ENCODE results near the gene POU3F2.
A peak's percentile ranks its signal among the peaks of the same experiment; 100 is the strongest.

POU3F2 gene

DNA sequence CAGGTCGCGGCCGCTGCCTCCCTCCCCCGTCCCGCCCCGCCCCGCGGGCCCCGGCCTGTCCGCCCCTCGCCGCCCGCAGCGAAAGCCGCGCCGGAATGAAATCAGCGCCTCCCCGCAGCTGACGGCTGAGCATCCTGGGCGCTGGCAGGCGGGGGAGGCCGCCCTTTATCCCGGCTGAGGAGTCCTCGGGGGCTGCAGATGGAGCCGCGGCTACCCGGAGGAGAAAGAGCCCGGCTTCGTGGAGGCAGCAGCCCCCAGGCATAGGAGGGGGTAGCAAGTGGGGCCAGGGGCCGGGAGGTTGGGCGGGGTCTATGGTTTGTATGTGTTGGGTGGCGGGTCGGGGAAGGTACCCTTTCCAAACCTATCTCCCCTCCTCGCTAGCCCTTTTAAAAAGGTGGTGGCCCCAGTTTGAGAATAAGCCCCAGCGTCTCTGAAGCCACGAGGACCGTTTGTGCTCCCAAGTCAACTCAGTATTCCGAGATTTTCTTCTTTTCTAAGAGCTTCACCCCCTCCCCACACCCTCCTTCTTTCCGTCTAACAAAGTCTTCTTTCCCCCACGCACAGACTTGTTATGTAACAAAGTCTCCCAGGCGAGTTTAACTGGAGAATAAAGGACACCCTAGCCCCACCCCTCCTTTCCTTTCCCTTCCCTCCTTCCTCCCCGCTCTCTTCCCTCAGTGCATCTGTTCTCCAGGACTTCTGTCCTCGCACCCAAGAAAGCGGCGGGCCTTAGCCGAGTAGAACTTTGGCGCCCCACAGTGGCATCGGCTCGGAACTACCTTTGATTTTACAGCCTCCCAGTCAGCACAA is 11.0 kb downstream of the POU3F2 start (continued):
- TF ChIP-seq ZNF596 (tag by site-specific recombination; IDR thresholded peaks at IDR 0.05) (0 out of 2 replicates have a peak, but pooled peaks have one; percentile 11), ZNF202 (tag by site-specific recombination; IDR thresholded peaks at IDR 0.05; ENCODE audit: borderline replicate concordance) (0 out of 2 replicates have a peak, but pooled peaks have one; percentile 32), ZNF394 (tag by site-specific recombination; IDR thresholded peaks at IDR 0.05; ENCODE audit: borderline replicate concordance) (peak; percentile 44; the same call in 1 of the 2 replicates), ZNF501 (tag by site-specific recombination; IDR thresholded peaks at IDR 0.05) (0 out of 2 replicates have a peak, but pooled peaks have one; percentile 31), ZNF423 (tag by site-specific recombination; IDR thresholded peaks at IDR 0.05) (no peak; the same call in 1 of the 2 replicates), ZNF398 (tag by site-specific recombination; IDR thresholded peaks at IDR 0.05) (peak; percentile 80), ZNF629 (tag by site-specific recombination; IDR thresholded peaks at IDR 0.05) (no peak), REST (tag by site-specific recombination; IDR thresholded peaks at IDR 0.05) (peak; percentile 49; the same call in 1 of the 2 replicates), ZNF146 (tag by site-specific recombination; IDR thresholded peaks at IDR 0.05) (no peak), GLI2 (tag by site-specific recombination; IDR thresholded peaks at IDR 0.05; ENCODE audit: borderline replicate concordance, low read depth) (no peak), ZNF362 (tag by site-specific recombination; IDR thresholded peaks at IDR 0.05) (no peak), ZNF660 (tag by site-specific recombination; IDR thresholded peaks at IDR 0.05) (peak; percentile 54; the same call in 1 of the 2 replicates), ZNF600 (tag by site-specific recombination; IDR thresholded peaks at IDR 0.05) (0 out of 2 replicates have a peak, but pooled peaks have one; percentile 45), ZNF274 (IDR thresholded peaks at IDR 0.05; ENCODE audit: low read length) (no peak), ZNF274 (tag by site-specific recombination; IDR thresholded peaks at IDR 0.05; ENCODE audit: borderline replicate concordance) (no peak), ZNF324 (tag by site-specific recombination; IDR thresholded peaks at IDR 0.05) (no peak), ZNF221 (tag by site-specific recombination; IDR thresholded peaks at IDR 0.05; ENCODE audit: borderline replicate concordance) (no peak), ZNF692 (tag by site-specific recombination; IDR thresholded peaks at IDR 0.05) (peak; percentile 93), GLIS1 (tag by site-specific recombination; IDR thresholded peaks at IDR 0.05) (peak; percentile 67), ZNF654 (tag by site-specific recombination; IDR thresholded peaks at IDR 0.05; ENCODE audit: low read depth) (peak; percentile 99), ZNF830 (tag by site-specific recombination; IDR thresholded peaks at IDR 0.05; ENCODE audit: low read depth) (no peak)
- TF ChIP-seq, protein P1, sequence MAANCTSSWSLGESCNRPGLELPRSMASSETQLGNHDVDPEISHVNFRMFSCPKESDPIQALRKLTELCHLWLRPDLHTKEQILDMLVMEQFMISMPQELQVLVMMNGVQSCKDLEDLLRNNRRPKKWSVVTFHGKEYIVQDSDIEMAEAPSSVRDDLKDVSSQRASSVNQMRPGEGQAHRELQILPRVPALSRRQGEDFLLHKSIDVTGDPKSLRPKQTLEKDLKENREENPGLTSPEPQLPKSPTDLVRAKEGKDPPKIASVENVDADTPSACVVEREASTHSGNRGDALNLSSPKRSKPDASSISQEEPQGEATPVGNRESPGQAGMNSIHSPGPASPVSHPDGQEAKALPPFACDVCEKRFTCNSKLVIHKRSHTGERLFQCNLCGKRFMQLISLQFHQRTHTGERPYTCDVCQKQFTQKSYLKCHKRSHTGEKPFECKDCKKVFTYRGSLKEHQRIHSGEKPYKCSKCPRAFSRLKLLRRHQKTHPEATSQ (tag by site-specific recombination; IDR thresholded peaks at IDR 0.05): no peak
- TF ChIP-seq, protein P2, sequence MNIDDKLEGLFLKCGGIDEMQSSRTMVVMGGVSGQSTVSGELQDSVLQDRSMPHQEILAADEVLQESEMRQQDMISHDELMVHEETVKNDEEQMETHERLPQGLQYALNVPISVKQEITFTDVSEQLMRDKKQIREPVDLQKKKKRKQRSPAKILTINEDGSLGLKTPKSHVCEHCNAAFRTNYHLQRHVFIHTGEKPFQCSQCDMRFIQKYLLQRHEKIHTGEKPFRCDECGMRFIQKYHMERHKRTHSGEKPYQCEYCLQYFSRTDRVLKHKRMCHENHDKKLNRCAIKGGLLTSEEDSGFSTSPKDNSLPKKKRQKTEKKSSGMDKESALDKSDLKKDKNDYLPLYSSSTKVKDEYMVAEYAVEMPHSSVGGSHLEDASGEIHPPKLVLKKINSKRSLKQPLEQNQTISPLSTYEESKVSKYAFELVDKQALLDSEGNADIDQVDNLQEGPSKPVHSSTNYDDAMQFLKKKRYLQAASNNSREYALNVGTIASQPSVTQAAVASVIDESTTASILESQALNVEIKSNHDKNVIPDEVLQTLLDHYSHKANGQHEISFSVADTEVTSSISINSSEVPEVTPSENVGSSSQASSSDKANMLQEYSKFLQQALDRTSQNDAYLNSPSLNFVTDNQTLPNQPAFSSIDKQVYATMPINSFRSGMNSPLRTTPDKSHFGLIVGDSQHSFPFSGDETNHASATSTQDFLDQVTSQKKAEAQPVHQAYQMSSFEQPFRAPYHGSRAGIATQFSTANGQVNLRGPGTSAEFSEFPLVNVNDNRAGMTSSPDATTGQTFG (tag by site-specific recombination; IDR thresholded peaks at IDR 0.05; ENCODE audit: borderline replicate concordance): no peak
- TF ChIP-seq, protein P3, sequence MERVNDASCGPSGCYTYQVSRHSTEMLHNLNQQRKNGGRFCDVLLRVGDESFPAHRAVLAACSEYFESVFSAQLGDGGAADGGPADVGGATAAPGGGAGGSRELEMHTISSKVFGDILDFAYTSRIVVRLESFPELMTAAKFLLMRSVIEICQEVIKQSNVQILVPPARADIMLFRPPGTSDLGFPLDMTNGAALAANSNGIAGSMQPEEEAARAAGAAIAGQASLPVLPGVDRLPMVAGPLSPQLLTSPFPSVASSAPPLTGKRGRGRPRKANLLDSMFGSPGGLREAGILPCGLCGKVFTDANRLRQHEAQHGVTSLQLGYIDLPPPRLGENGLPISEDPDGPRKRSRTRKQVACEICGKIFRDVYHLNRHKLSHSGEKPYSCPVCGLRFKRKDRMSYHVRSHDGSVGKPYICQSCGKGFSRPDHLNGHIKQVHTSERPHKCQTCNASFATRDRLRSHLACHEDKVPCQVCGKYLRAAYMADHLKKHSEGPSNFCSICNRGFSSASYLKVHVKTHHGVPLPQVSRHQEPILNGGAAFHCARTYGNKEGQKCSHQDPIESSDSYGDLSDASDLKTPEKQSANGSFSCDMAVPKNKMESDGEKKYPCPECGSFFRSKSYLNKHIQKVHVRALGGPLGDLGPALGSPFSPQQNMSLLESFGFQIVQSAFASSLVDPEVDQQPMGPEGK (tag by site-specific recombination; IDR thresholded peaks at IDR 0.05): peak; percentile 83
